ENCODE data around the gene DTNA. TPM values are rescaled to one million over a fixed set of nuclear protein-coding genes. Genes with fewer than 3 reads are reported as not detected.

The DTNA gene
- polyA plus RNA-seq, 1 donor from 2014 or later = 53.9 TPM

DNA sequence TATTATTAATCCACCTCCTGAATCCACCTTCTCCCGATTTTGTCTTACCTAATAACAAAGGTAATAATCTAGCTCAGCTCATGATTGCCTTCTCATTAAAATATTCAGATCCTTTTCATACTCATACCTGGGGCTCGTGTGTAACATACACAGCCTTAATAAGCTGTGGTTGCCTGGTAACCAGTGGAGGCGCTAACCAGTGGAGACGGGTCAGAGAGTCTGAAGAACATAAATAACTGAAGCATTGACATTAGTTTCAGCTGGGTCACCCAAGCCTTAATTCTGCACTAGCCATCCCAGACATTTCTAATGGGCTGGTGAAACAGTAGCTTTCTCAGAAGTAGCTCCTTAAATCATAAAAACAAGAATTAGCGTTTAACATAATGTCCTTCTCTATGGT is 14.8 kb upstream of the DTNA start:
- Histone ChIP-seq H3F3A (ENCODE audit: insufficient read depth, low read length, poor library complexity, severe bottlenecking) (no peaks in the 10 kb centered on the region), H3K36me3 (ENCODE audit: insufficient read depth, low read length) (no peaks in the 10 kb centered on the region), H3K79me2 (replicated peaks; ENCODE audit: insufficient read depth, low read length) (no peaks in the 10 kb centered on the region), H3K9me2 (ENCODE audit: insufficient read depth, low read length) (no peaks in the 10 kb centered on the region), H4K20me1 (ENCODE audit: insufficient read depth) (no peaks in the 10 kb centered on the region), H3K27ac (ENCODE audit: low read length) (no peak overlapping the region), H3K27me3 (ENCODE audit: insufficient read depth, low read depth, low read length) (no peaks in the 10 kb centered on the region), H3K4me3 (ENCODE audit: low read length) (peak overlapping the region; percentile 8), H2AFZ (ENCODE audit: low read depth, low read length) (no peak overlapping the region), H3K9ac (ENCODE audit: low read length) (no peak overlapping the region), H3K9me3 (ENCODE audit: low read length) (no peaks in the 10 kb centered on the region), H3K4me2 (ENCODE audit: low read length) (no peak overlapping the region)
- TF ChIP-seq EZH2 (IDR thresholded peaks at IDR 0.05; ENCODE audit: borderline replicate concordance, insufficient read depth, low read length, poor library complexity, severe bottlenecking) (no peak), POLR2AphosphoS5 (IDR thresholded peaks at IDR 0.05) (no peak), RAD21 (conservative IDR thresholded peaks at IDR 0.05) (no peak), TAF1 (IDR thresholded peaks at IDR 0.05; ENCODE audit: low read depth) (no peak), CTCF (IDR thresholded peaks at IDR 0.05; ENCODE audit: poor library complexity, severe bottlenecking) (no peak), MXI1 (conservative IDR thresholded peaks at IDR 0.05; ENCODE audit: poor library complexity, severe bottlenecking) (no peak), SMC3 (conservative IDR thresholded peaks at IDR 0.05; ENCODE audit: poor library complexity) (no peak), EP300 (conservative IDR thresholded peaks at IDR 0.05; ENCODE audit: poor library complexity, severe bottlenecking) (no peak)
- TF ChIP-seq, protein P1, sequence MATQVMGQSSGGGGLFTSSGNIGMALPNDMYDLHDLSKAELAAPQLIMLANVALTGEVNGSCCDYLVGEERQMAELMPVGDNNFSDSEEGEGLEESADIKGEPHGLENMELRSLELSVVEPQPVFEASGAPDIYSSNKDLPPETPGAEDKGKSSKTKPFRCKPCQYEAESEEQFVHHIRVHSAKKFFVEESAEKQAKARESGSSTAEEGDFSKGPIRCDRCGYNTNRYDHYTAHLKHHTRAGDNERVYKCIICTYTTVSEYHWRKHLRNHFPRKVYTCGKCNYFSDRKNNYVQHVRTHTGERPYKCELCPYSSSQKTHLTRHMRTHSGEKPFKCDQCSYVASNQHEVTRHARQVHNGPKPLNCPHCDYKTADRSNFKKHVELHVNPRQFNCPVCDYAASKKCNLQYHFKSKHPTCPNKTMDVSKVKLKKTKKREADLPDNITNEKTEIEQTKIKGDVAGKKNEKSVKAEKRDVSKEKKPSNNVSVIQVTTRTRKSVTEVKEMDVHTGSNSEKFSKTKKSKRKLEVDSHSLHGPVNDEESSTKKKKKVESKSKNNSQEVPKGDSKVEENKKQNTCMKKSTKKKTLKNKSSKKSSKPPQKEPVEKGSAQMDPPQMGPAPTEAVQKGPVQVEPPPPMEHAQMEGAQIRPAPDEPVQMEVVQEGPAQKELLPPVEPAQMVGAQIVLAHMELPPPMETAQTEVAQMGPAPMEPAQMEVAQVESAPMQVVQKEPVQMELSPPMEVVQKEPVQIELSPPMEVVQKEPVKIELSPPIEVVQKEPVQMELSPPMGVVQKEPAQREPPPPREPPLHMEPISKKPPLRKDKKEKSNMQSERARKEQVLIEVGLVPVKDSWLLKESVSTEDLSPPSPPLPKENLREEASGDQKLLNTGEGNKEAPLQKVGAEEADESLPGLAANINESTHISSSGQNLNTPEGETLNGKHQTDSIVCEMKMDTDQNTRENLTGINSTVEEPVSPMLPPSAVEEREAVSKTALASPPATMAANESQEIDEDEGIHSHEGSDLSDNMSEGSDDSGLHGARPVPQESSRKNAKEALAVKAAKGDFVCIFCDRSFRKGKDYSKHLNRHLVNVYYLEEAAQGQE (IDR thresholded peaks at IDR 0.05; ENCODE audit: borderline replicate concordance) = no peak

- Histone ChIP-seq H3K9me2 (ENCODE audit: insufficient read depth, low read length) (no peaks in the 10 kb centered on the region), H3K79me2 (replicated peaks; ENCODE audit: insufficient read depth, low read length) (no peaks in the 10 kb centered on the region), H3K4me2 (ENCODE audit: low read length) (no peak overlapping the region), H3F3A (ENCODE audit: insufficient read depth, low read length, poor library complexity, severe bottlenecking) (no peaks in the 10 kb centered on the region), H3K4me3 (ENCODE audit: low read length) (no peak overlapping the region), H3K27me3 (ENCODE audit: insufficient read depth, low read depth, low read length) (no peaks in the 10 kb centered on the region), H3K9me3 (ENCODE audit: low read length) (no peaks in the 10 kb centered on the region), H2AFZ (ENCODE audit: low read depth, low read length) (no peak overlapping the region), H3K27ac (ENCODE audit: low read length) (no peak overlapping the region), H4K20me1 (ENCODE audit: insufficient read depth) (no peaks in the 10 kb centered on the region), H3K36me3 (ENCODE audit: insufficient read depth, low read length) (no peaks in the 10 kb centered on the region), H3K9ac (ENCODE audit: low read length) (no peak overlapping the region)
- TF ChIP-seq CTCF (IDR thresholded peaks at IDR 0.05; ENCODE audit: poor library complexity, severe bottlenecking) = no peak
- no peak for TF ChIP-seq EP300 (conservative IDR thresholded peaks at IDR 0.05; ENCODE audit: poor library complexity, severe bottlenecking)
- no peak for TF ChIP-seq TAF1 (IDR thresholded peaks at IDR 0.05; ENCODE audit: low read depth)
- TF ChIP-seq EZH2 (IDR thresholded peaks at IDR 0.05; ENCODE audit: borderline replicate concordance, insufficient read depth, low read length, poor library complexity, severe bottlenecking) = no peak
- TF ChIP-seq MXI1 (conservative IDR thresholded peaks at IDR 0.05; ENCODE audit: poor library complexity, severe bottlenecking) = no peak
- TF ChIP-seq SMC3 (conservative IDR thresholded peaks at IDR 0.05; ENCODE audit: poor library complexity) = no peak
Observed at GRCh38 chr18:34696671-34697070, 13.4 kb upstream of the DTNA start.
